GM12878 (cell line): ENCODE results near the gene CORO1C.

Source experiments
- ASH2L ChIP-seq: fragments of 300-600, 200-600 bp; sonication (generic); IDR thresholded peaks from 2 replicates; pipeline ENCODE4 v1.6.1; 2017; ENCODE audit warnings: low read depth, mild to moderate bottlenecking, borderline replicate concordance
- CHD1 ChIP-seq: IDR thresholded peaks from 2 replicates; pipeline ENCODE4 v1.6.1; 2012; ENCODE audit warnings: low read depth, low read length, improper control_type of control experiment
- CHD2 ChIP-seq: IDR thresholded peaks from 2 replicates; pipeline ENCODE4 v1.6.1; 2011; ENCODE audit warnings: low read depth, low read length, improper control_type of control experiment, borderline replicate concordance
- GABPA ChIP-seq: IDR thresholded peaks from 2 replicates; pipeline ENCODE4 v1.6.1; 2014; ENCODE audit warnings: antibody characterized with exemption, low read depth, mild to moderate bottlenecking, inconsistent platforms
- MXI1 ChIP-seq: fragments of 150-350 bp; IDR thresholded peaks from 2 replicates; pipeline ENCODE4 v1.6.1; 2011; ENCODE audit warnings: low read depth, mild to moderate bottlenecking, inconsistent platforms, low read length, improper control_type of control experiment
- POLR2A ChIP-seq: IDR thresholded peaks from 2 replicates; pipeline ENCODE4 v1.6.1; 2011; ENCODE audit warnings: low read depth, mild to moderate bottlenecking, low read length
- RFX5 ChIP-seq: IDR thresholded peaks from 2 replicates; pipeline ENCODE4 v1.6.1; 2011; ENCODE audit warnings: low read depth, low read length, improper control_type of control experiment
- SP1 ChIP-seq: IDR thresholded peaks from one replicate; pipeline ENCODE4 v1.6.1; 2011; ENCODE audit warnings: low read depth, low read length
- SRF ChIP-seq, 2 experiments: IDR thresholded peaks; 2 replicates each; pipeline ENCODE4 v1.6.1; 2011; ENCODE audit warnings: low read depth in 2 of 2, low read length in 2 of 2, mild to moderate bottlenecking in 1 of 2, moderate library complexity in 1 of 2
- ZNF24 ChIP-seq: fragments of 450-650 bp; IDR thresholded peaks from 2 replicates; pipeline ENCODE4 v1.6.1; 2017; ENCODE audit warnings: antibody characterized with exemption, mild to moderate bottlenecking
- ZZZ3 ChIP-seq: IDR thresholded peaks from 2 replicates; pipeline ENCODE4 v1.6.1; 2011; ENCODE audit warnings: low read depth; ENCODE audit not compliant: control insufficient read depth, insufficient read length
- TF ChIP-seq, protein P1 (sequence below), 3 experiments: IDR thresholded peaks in 2 of 3; conservative IDR thresholded peaks in 1 of 3; 2 replicates each; pipeline ENCODE4 v1.5.1; 2011; ENCODE audit warnings: low read depth in 3 of 3, low read length in 3 of 3, mild to moderate bottlenecking in 3 of 3, control low read depth in 2 of 3, moderate library complexity in 2 of 3, inconsistent platforms in 1 of 3, mixed read lengths in 1 of 3; ENCODE audit not compliant: control insufficient read depth in 2 of 3, insufficient read depth in 1 of 3; ENCODE audit errors: extremely low read depth in 1 of 3

DNA sequence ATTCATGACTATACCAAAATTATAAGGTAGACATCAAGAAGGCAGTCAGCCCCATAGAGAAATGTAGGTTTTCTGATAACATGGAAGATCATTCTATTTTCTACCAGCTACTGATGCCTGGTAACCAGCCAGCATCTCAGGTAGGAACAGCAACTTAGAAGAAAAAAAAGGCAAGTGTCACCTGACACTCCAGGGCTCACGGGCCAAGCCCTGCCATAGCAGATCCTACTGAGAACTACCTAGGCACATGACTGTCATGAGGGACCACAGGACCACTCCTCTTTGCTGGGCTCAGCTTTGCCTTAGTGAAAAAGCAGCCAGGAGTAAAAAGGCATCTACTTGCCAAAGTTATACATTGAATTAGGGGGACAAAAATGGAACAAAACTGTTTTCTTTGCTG is 33.4 kb downstream of the CORO1C start:
- TF ChIP-seq GABPA (no peak), ZNF24 (no peak), POLR2A (no peak), SRF (IDR thresholded peaks at IDR 0.05; ENCODE audit: low read depth in 2 of 2, low read length in 2 of 2) (no peak), RFX5 (no peak), CHD2 (no peak), CHD1 (no peak), MXI1 (no peak), SP1 (no peak), ZZZ3 (no peak), ASH2L (no peak)
- TF ChIP-seq, protein P1, sequence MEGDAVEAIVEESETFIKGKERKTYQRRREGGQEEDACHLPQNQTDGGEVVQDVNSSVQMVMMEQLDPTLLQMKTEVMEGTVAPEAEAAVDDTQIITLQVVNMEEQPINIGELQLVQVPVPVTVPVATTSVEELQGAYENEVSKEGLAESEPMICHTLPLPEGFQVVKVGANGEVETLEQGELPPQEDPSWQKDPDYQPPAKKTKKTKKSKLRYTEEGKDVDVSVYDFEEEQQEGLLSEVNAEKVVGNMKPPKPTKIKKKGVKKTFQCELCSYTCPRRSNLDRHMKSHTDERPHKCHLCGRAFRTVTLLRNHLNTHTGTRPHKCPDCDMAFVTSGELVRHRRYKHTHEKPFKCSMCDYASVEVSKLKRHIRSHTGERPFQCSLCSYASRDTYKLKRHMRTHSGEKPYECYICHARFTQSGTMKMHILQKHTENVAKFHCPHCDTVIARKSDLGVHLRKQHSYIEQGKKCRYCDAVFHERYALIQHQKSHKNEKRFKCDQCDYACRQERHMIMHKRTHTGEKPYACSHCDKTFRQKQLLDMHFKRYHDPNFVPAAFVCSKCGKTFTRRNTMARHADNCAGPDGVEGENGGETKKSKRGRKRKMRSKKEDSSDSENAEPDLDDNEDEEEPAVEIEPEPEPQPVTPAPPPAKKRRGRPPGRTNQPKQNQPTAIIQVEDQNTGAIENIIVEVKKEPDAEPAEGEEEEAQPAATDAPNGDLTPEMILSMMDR (IDR thresholded peaks at IDR 0.05 in 2 of 3, conservative IDR thresholded peaks at IDR 0.05 in 1 of 3; ENCODE audit: control insufficient read depth in 2 of 3, extremely low read depth in 1 of 3, insufficient read depth in 1 of 3, low read depth in 3 of 3, low read length in 3 of 3), result no peak
